T-cell (primary cell): Measurements from ENCODE around the gene MYO1A. TPM values are rescaled to one million over a fixed set of nuclear protein-coding genes. Genes with fewer than 3 reads are reported as not detected.
A peak's percentile ranks its signal among the peaks of the same experiment; 100 is the strongest.

Source experiments
- ATAC-seq, 4 experiments: fragments of 200-7000 bp in 3 of 4; fragments of 150-1000 bp in 1 of 4; cut with Tn5 transposase; replicated peaks in 1 of 4; 1 replicate in 3 of 4; 2 replicates in 1 of 4; pipeline ENCODE4 v1.10.0; 2021; ENCODE audit warnings: moderate library complexity in 3 of 4, mild to moderate bottlenecking in 2 of 4, moderate number of reproducible peaks in 1 of 4
- CTCF ChIA-PET, 2 donors: fragments of 300-600 bp; sonication (Branson Sonifier 250); formaldehyde crosslinking; loops; one replicate each; lab custom pipeline; 2022; ENCODE audit warnings: antibody characterized with exemption in 2 of 2; lab: Charles Lee
- POLR2A ChIA-PET, 2 donors: fragments of 300-600 bp; sonication (Branson Sonifier 250); formaldehyde crosslinking; loops; one replicate each; lab custom pipeline; 2022; ENCODE audit warnings: antibody characterized with exemption in 2 of 2; lab: Charles Lee
- DNase-seq, 35 experiments: peaks; one replicate each; pipeline versions ENCODE4 v3.0.0 to v3.0.0-alpha.2; 2013 to 2023
- H3K27ac ChIP-seq: one replicate; pipeline ENCODE4 v1.5.1; 2013; ENCODE audit warnings: low read length
- H3K27me3 ChIP-seq, 2 experiments: replicated peaks in 1 of 2; 1 replicate in 1 of 2; 2 replicates in 1 of 2; pipeline versions ENCODE4 v1.6.1 to v1.7.0; 2013; ENCODE audit warnings: low read length in 1 of 2, mixed read lengths in 1 of 2; ENCODE audit not compliant: control insufficient read depth in 2 of 2, insufficient read depth in 2 of 2; ENCODE audit errors: extremely low read depth in 1 of 2
- H3K36me3 ChIP-seq, 2 donors: 1 replicate in 1 of 2; 2 replicates in 1 of 2; pipeline versions ENCODE4 v1.6.1 to v1.7.0; 2013; ENCODE audit warnings: low read length in 1 of 2; ENCODE audit not compliant: control insufficient read depth in 2 of 2, insufficient read depth in 1 of 2; ENCODE audit errors: extremely low read depth in 1 of 2
- H3K4me1 ChIP-seq, 2 experiments: 1 replicate in 1 of 2; 2 replicates in 1 of 2; pipeline versions ENCODE4 v1.6.1 to v1.7.0; 2013; ENCODE audit warnings: low read length in 2 of 2, mixed read lengths in 1 of 2; ENCODE audit not compliant: insufficient read depth in 2 of 2, control insufficient read depth in 1 of 2; ENCODE audit errors: extremely low read depth in 1 of 2
- H3K4me3 ChIP-seq, 2 donors: 1 replicate in 1 of 2; 2 replicates in 1 of 2; pipeline versions ENCODE4 v1.5.1 to v1.7.0; 2013; ENCODE audit warnings: mild to moderate bottlenecking in 2 of 2, low read length in 1 of 2, moderate library complexity in 1 of 2; ENCODE audit not compliant: control insufficient read depth in 1 of 2; ENCODE audit errors: extremely low read depth in 1 of 2
- H3K9me3 ChIP-seq: 2 replicates; pipeline ENCODE4 v1.7.0; 2013
- H3K27ac Mint-ChIP-seq, 2 donors: one replicate each; pipeline ENCODE4 v1.8.0; 2020 to 2021; ENCODE audit warnings: mild to moderate bottlenecking in 2 of 2, mixed read lengths in 2 of 2
- H3K27me3 Mint-ChIP-seq, 2 donors: one replicate each; pipeline ENCODE4 v1.8.0; 2021 to 2022; ENCODE audit warnings: mixed read lengths in 2 of 2
- H3K36me3 Mint-ChIP-seq: one replicate; pipeline ENCODE4 v1.8.0; 2021; ENCODE audit warnings: mixed read lengths
- H3K4me1 Mint-ChIP-seq, 3 donors: one replicate each; pipeline ENCODE4 v1.8.0; 2020 to 2022; ENCODE audit warnings: mixed read lengths in 3 of 3, mild to moderate bottlenecking in 1 of 3
- H3K4me3 Mint-ChIP-seq, 3 donors: one replicate each; pipeline ENCODE4 v1.8.0; 2020 to 2022; ENCODE audit warnings: mild to moderate bottlenecking in 3 of 3, mixed read lengths in 3 of 3, moderate library complexity in 3 of 3
- H3K9me3 Mint-ChIP-seq, 3 donors: one replicate each; pipeline ENCODE4 v1.8.0; 2020 to 2022; ENCODE audit warnings: mixed read lengths in 3 of 3
- WGBS: methylation state at CpG from one replicate; pipeline ENCODE4 v1.1.5; 2013; ENCODE audit warnings: missing lambda C conversion rate; ENCODE audit not compliant: insufficient coverage; 5-methylcytosine and 5-hydroxymethylcytosine counted together
- total RNA-seq, 35 experiments: library from RNA in 6 of 35; stranded (reverse) in 6 of 35; fragments of 120-200 nt in 1 of 35; gene quantifications; one replicate each; pipeline versions ENCODE4 v1.2.1 to v1.2.4 and lab custom pipeline; 2013 to 2026

Gene MYO1A
- total RNA-seq, 5 donors from 2014 or later (not counting 1 experiment from before 2014, with no cell fraction given) = 0.54 to 2.2 (median 1.4) TPM

DNA sequence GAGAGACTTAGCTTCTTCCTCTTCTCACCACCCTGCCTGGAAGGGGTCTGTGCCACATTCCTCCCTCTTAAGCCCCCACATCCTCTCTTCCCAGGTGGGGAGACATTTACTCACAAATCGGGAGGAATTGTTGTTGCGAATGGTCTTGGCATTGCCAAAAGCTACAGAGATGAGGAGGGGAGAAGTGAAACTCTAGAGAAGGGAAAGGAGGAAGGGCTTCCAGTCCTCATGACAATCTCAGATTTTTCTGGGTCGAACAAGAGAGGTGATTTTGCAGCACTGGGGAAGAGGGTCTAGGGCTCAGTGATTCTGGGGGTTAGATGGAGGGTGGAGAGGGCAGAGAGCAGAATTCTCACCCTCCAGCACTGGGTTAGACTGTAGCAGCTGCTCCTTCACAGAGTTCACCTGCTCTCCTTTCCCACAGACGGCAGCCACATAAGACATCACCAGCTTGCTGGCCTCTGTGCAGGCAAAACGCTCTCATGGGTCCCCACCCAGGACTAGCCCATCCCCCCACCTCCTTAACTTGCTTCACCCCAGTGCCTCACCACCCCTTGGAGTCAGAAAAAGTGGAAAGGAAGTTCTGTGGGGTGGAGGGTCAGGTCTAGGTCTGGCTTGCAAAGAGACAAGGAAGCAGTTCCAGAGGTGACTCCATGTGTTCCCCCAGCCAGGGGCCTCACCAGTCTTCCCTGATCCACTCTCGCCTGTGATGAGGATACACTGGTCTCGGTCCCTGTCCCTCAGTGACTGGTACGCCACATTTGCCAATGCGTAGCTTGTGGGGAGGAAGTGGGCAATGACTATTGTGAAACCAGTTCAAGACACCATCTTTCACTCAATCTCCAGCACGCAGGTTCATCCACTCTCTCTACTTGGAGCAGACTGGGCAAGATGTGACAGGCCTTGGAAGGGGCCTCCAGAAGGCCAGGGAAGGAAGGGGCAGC is 2.7 kb downstream of the MYO1A start:
- peaks cover 0 to 5% of the 10 kb centered on the region in 2 donors for H3K27me3 Mint-ChIP-seq
- peak overlapping the region; percentile 56 to 61 for H3K27ac Mint-ChIP-seq
- POLR2A ChIA-PET = no interaction called here
- ATAC-seq (peak; percentile 37 to 83 (median 68)), DNase-seq (peak in 19 of 35 experiments; percentile 7 to 49 (median 24))
- Histone ChIP-seq H3K36me3 (no peaks in the 10 kb centered on the region), H3K9me3 (no peaks in the 10 kb centered on the region), H3K4me1 (peaks cover 12 to 24% of the 10 kb centered on the region in 2 experiments), H3K27me3 (peaks cover 0 to 9% of the 10 kb centered on the region in 2 experiments), H3K27ac (no peak overlapping the region), H3K4me3 (peak overlapping the region in 1 of 2 donors; percentile 5)
- peak overlapping the region in 2 of 3 donors; percentile 49 to 74 for H3K4me3 Mint-ChIP-seq
- no peaks in the 10 kb centered on the region for H3K9me3 Mint-ChIP-seq
- H3K4me1 Mint-ChIP-seq = peaks cover 20 to 43% (median 26%) of the 10 kb centered on the region in 3 donors
- H3K36me3 Mint-ChIP-seq = no peaks in the 10 kb centered on the region
- no CpG with 5 or more reads among the region's 10 CpGs for WGBS
- CTCF ChIA-PET = interaction anchor here (0.5 to 1.5 kb wide), 3 partner anchors 14 to 590 kb away, joined by 3 to 16 read pairs (median 5); no protein-coding TSS in a partner anchor

DNA sequence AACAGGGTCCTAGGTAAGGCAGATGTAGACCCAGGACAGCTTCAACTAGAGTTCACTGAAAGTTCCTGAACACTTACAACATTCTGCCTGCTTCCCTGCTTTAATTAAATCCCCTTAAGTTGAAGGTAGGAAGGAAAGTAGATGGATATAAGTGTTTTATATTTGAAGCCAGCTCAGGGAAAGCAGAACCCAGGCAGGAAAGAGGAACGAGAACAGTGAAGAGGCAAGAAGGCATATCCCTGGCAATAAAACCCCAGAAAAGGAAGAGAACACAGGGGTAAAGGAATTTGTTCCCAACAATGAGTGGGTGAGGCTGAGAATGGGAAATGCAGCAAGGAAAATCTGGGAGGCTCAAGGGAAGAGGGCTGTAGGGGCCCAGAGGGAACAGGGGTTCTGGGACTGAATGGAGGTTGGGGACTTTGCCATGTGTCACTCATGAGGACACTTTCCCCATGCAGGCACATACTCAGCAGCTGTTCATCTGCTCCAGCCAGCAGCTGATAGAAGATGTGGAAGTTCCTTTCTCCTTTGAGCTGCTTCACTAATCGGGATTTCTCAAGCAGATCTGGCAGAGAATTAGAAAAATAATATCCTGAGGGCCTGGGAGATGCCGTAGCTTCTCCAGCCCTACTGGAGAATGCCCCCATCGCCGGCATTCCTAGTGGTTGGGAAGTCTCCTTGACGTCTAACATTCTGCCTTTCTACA is 3.7 kb downstream of the MYO1A start:
- Mint-ChIP-seq H3K36me3 (no peaks in the 10 kb centered on the region), H3K9me3 (no peaks in the 10 kb centered on the region), H3K27ac (no peak overlapping the region), H3K4me1 (peaks cover 20 to 43% (median 26%) of the 10 kb centered on the region in 3 donors), H3K27me3 (peaks cover 0 to 5% of the 10 kb centered on the region in 2 donors), H3K4me3 (peak overlapping the region in 1 of 3 donors; percentile 74)
- Histone ChIP-seq H3K36me3 (no peaks in the 10 kb centered on the region), H3K4me1 (peaks cover 12 to 24% of the 10 kb centered on the region in 2 experiments), H3K27ac (no peak overlapping the region), H3K27me3 (peaks cover 0 to 9% of the 10 kb centered on the region in 2 experiments), H3K9me3 (no peaks in the 10 kb centered on the region), H3K4me3 (no peak overlapping the region)
- WGBS = 100% methylated on average over 3 of the region's 6 CpGs
- DNase-seq (no peak), ATAC-seq (no peak)
- ChIA-PET POLR2A (interaction anchor here in 1 of 2 donors (0.7 kb wide), 1 partner anchor 373 kb away, joined by 4 read pairs; no protein-coding TSS in a partner anchor), CTCF (interaction anchor here in 1 of 2 donors (0.5 kb wide), 1 partner anchor 590 kb away, joined by 16 read pairs; no protein-coding TSS in a partner anchor)

DNA sequence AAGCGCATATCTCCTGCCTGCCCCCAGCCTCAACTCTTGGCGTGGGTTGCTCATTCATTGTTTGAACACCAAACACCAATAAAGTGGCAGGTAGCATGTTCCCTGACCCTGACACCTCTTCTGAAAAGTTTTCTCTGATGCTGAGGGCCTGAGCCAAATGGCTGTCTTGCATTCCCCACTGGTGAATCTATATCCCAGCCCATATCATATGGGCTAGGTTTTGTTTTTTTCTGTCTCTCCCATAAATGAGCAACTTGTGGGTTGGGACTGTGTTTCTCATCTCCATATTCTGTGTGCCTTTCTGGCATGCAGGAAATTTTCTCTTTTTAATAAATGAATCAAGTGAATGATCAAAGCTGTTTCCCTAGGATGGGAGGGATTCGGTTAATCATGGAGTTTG is 5.0 kb downstream of the MYO1A start:
- Mint-ChIP-seq H3K4me1 (peaks cover 20 to 46% (median 26%) of the 10 kb centered on the region in 3 donors), H3K9me3 (no peaks in the 10 kb centered on the region), H3K36me3 (no peaks in the 10 kb centered on the region), H3K27ac (no peak overlapping the region), H3K4me3 (no peak overlapping the region), H3K27me3 (peaks cover 0 to 5% of the 10 kb centered on the region in 2 donors)
- no peak for DNase-seq
- CTCF ChIA-PET = no interaction called here
- Histone ChIP-seq H3K27ac (no peak overlapping the region), H3K36me3 (no peaks in the 10 kb centered on the region), H3K9me3 (no peaks in the 10 kb centered on the region), H3K4me3 (no peak overlapping the region), H3K27me3 (peaks cover 0 to 9% of the 10 kb centered on the region in 2 experiments), H3K4me1 (peaks cover 12 to 24% of the 10 kb centered on the region in 2 experiments)
- WGBS = no CpG with 5 or more reads among the region's 3 CpGs
- POLR2A ChIA-PET = no interaction called here
- ATAC-seq = no peak

DNA sequence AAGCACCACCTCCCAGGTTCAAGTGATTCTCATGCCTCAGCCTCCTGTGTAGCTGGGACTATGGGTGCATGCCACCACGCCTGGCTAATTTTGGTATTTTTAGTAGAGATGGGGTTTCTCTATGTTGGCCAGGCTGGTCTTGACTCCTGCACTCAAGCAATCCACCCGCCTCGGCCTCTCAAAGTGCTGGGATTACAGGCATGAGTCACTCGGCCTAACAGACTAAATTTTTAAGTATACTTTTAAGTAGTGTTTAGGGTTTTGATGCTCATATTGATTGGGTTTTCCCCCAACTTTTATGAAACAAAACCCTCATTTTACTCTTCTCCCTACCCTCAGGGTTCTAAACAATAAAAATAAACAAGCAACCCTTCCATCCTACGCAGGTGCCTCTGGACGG is 5.5 kb downstream of the MYO1A start:
- DNase-seq (no peak), ATAC-seq (no peak)
- Histone ChIP-seq H3K4me1 (peaks cover 12 to 24% of the 10 kb centered on the region in 2 experiments), H3K9me3 (no peaks in the 10 kb centered on the region), H3K36me3 (no peaks in the 10 kb centered on the region), H3K27ac (no peak overlapping the region), H3K27me3 (peaks cover 0 to 9% of the 10 kb centered on the region in 2 experiments), H3K4me3 (no peak overlapping the region)
- H3K9me3 Mint-ChIP-seq = no peaks in the 10 kb centered on the region
- H3K36me3 Mint-ChIP-seq = no peaks in the 10 kb centered on the region
- peaks cover 21 to 50% (median 26%) of the 10 kb centered on the region in 3 donors for H3K4me1 Mint-ChIP-seq
- no CpG with 5 or more reads among the region's 6 CpGs for WGBS
- POLR2A ChIA-PET = no interaction called here
- H3K27me3 Mint-ChIP-seq = peaks cover 0 to 5% of the 10 kb centered on the region in 2 donors
- no peak overlapping the region for H3K27ac Mint-ChIP-seq
- CTCF ChIA-PET = interaction anchor here in 1 of 2 donors (0.6 kb wide), 1 partner anchor 305 kb away, joined by 3 read pairs; no protein-coding TSS in a partner anchor
- no peak overlapping the region for H3K4me3 Mint-ChIP-seq

DNA sequence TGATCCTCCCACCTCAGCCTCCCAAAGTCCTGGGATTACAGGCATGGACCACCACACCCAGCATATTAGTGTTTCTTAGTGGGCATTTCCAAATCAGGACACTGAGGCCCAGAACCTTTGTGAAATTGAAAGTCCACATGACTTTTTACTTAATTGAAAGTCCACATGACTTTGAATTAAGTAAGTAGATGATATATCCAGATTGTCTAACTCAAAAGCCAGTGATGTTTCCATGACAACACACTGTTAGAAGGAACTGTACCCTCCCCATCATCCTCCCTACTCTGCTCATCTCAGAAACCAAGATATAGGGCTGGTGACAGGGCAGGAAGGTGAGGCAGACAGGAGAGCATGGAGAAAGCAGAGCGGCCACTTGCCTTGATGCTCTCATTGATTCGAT is 7.2 kb downstream of the MYO1A start:
- Histone ChIP-seq H3K4me3 (no peak overlapping the region), H3K4me1 (peaks cover 11 to 15% of the 10 kb centered on the region in 2 experiments), H3K27me3 (peaks cover 0 to 9% of the 10 kb centered on the region in 2 experiments), H3K36me3 (no peaks in the 10 kb centered on the region), H3K27ac (no peak overlapping the region), H3K9me3 (no peaks in the 10 kb centered on the region)
- 100% methylated on average over 1 of the region's 2 CpGs for WGBS
- Mint-ChIP-seq H3K9me3 (no peaks in the 10 kb centered on the region), H3K4me1 (peaks cover 22 to 42% (median 26%) of the 10 kb centered on the region in 3 donors), H3K27me3 (peaks cover 0 to 5% of the 10 kb centered on the region in 2 donors), H3K36me3 (no peaks in the 10 kb centered on the region), H3K27ac (no peak overlapping the region), H3K4me3 (no peak overlapping the region)
- ATAC-seq (no peak), DNase-seq (no peak)
- POLR2A ChIA-PET = no interaction called here
- CTCF ChIA-PET = no interaction called here

DNA sequence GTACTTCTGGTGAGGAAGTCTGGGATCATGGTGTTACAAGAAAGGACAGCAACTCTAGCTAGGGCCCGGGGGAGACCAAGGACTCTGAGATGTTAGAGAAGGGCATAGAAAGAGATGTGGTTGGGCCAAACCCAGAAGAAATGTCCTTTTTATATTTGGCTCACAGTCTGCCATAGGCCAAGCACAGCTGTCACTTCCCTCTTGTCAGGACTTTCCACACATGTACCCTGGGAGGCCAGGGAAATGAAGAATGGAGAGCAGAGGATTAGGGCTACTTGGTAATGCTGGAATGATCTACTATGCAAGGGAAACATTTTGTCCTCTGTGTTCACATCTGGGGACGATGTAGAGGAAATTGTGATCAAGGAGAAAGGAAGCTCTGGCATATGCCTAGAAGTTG is 9.2 kb downstream of the MYO1A start:
- no peaks in the 10 kb centered on the region for H3K36me3 Mint-ChIP-seq

More for the DNA sequence above, 9.2 kb downstream of the MYO1A start:
- POLR2A ChIA-PET = interaction anchor here (0.5 to 0.6 kb wide), 5 partner anchors 14 to 405 kb away, joined by 3 to 6 read pairs (median 4); no protein-coding TSS in a partner anchor
- H3K27me3 Mint-ChIP-seq = peaks cover 0 to 3% of the 10 kb centered on the region in 2 donors
- no peak for ATAC-seq
- no peak overlapping the region for H3K4me3 Mint-ChIP-seq
- Histone ChIP-seq H3K4me3 (no peak overlapping the region), H3K36me3 (no peaks in the 10 kb centered on the region), H3K27me3 (peaks cover 0 to 9% of the 10 kb centered on the region in 2 experiments), H3K4me1 (no peaks in the 10 kb centered on the region), H3K9me3 (no peaks in the 10 kb centered on the region), H3K27ac (no peak overlapping the region)
- no peak for DNase-seq
- H3K27ac Mint-ChIP-seq = no peak overlapping the region
- no CpG with 5 or more reads among the region's 2 CpGs for WGBS
- no peaks in the 10 kb centered on the region for H3K9me3 Mint-ChIP-seq
- CTCF ChIA-PET = interaction anchor here (0.6 to 0.9 kb wide), 4 partner anchors 9 to 860 kb away, joined by 3 to 6 read pairs (median 3); no protein-coding TSS in a partner anchor
- H3K4me1 Mint-ChIP-seq = peaks cover 5 to 23% (median 6%) of the 10 kb centered on the region in 3 donors
